ENCODE data around the gene THSD4.

THSD4 gene

GRCh38 chr15:71334873-71335272 is 219.6 kb downstream of the THSD4 start:
- no peak overlapping the region for H3K4me3 ChIP-seq (ENCODE audit: low read depth, low read length)
- H3K9me3 ChIP-seq (ENCODE audit: severe bottlenecking): no peaks in the 10 kb centered on the region
- no peaks in the 10 kb centered on the region for H3K27me3 ChIP-seq (ENCODE audit: insufficient read depth, low read depth, severe bottlenecking)
- no peak overlapping the region for H3K27ac ChIP-seq
- no peak for TF ChIP-seq CTCF (IDR thresholded peaks at IDR 0.05; ENCODE audit: low read depth, low read length)
- no peaks in the 10 kb centered on the region for H3K36me3 ChIP-seq
- DNase-seq: peak; percentile 35

- no peak overlapping the region for H3K27ac ChIP-seq
Observed at GRCh38 chr15:71335591-71335990, 220.3 kb downstream of the THSD4 start.

GRCh38 chr15:71336671-71337070 is 221.4 kb downstream of the THSD4 start:
- H3K9me3 ChIP-seq (ENCODE audit: severe bottlenecking): no peaks in the 10 kb centered on the region
- no peaks in the 10 kb centered on the region for H3K27me3 ChIP-seq (ENCODE audit: insufficient read depth, low read depth, severe bottlenecking)
- H3K27ac ChIP-seq: no peak overlapping the region
- H3K36me3 ChIP-seq: no peaks in the 10 kb centered on the region
- no peak for DNase-seq
- no peak overlapping the region for H3K4me3 ChIP-seq (ENCODE audit: low read depth, low read length)
- TF ChIP-seq CTCF (IDR thresholded peaks at IDR 0.05; ENCODE audit: low read depth, low read length): no peak

More at GRCh38 chr15:71335591-71335990, 220.3 kb downstream of the THSD4 start:
- Histone ChIP-seq H3K27me3 (ENCODE audit: insufficient read depth, low read depth, severe bottlenecking) (no peaks in the 10 kb centered on the region), H3K4me3 (ENCODE audit: low read depth, low read length) (no peak overlapping the region), H3K9me3 (ENCODE audit: severe bottlenecking) (no peaks in the 10 kb centered on the region), H3K36me3 (no peaks in the 10 kb centered on the region)
- DNase-seq: no peak
- no peak for TF ChIP-seq CTCF (IDR thresholded peaks at IDR 0.05; ENCODE audit: low read depth, low read length)

DNA sequence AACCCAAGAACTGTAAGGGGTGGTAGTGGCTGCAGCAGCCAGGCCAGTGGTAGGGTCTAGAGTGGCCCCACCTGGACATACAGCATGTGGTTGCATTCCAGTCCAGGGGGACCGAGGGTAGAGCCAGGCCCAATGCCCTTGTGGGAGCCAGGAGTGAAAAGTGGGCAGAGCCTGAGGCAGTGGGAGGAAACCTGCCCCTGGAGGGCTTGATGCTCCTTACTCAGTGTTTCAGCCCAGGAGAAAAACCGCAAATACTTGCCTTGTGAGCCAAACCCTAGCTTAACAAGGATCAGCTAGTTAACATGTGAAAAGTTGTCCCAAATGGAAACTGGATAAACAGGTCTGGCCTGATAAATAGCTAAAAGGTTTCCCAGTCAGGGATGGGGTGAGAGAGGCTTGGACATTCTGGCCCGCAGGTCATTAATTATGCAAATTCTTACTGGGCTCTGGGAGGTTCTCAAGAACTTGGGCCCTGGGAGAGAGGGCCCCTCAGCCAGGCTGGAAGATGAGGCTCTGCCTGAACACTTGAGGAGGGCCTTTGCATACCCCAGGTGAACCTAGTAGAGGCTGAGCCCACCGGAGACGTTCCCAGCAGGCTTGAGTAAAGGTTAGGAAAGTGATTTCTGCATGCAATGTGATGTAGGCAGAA is 222.1 kb downstream of the THSD4 start:
- Histone ChIP-seq H3K9me3 (ENCODE audit: severe bottlenecking) (no peaks in the 10 kb centered on the region), H3K36me3 (no peaks in the 10 kb centered on the region), H3K27me3 (ENCODE audit: insufficient read depth, low read depth, severe bottlenecking) (no peaks in the 10 kb centered on the region), H3K4me3 (ENCODE audit: low read depth, low read length) (no peak overlapping the region), H3K27ac (no peak overlapping the region)
- TF ChIP-seq CTCF (IDR thresholded peaks at IDR 0.05; ENCODE audit: low read depth, low read length): no peak
- no peak for DNase-seq

GRCh38 chr15:71338265-71338664 is 223.0 kb downstream of the THSD4 start:
- Histone ChIP-seq H3K36me3 (no peaks in the 10 kb centered on the region), H3K27ac (no peak overlapping the region), H3K27me3 (ENCODE audit: insufficient read depth, low read depth, severe bottlenecking) (no peaks in the 10 kb centered on the region), H3K9me3 (ENCODE audit: severe bottlenecking) (no peaks in the 10 kb centered on the region), H3K4me3 (ENCODE audit: low read depth, low read length) (no peak overlapping the region)
- no peak for TF ChIP-seq CTCF (IDR thresholded peaks at IDR 0.05; ENCODE audit: low read depth, low read length)
- DNase-seq: no peak
